SW 1271 (cell line): Measurements from ENCODE around the gene BMS1.
"Not testable (repeated sequence)": the region's sequence is repeated elsewhere in the genome, so short reads cannot be mapped to it uniquely, and the experiment has no call there.

ENCODE experiments used
- DNase-seq, 2 experiments: peaks; one replicate each; lab custom pipeline; 2025; lab: John Stamatoyannopoulos, UW

BMS1 gene, protein sequence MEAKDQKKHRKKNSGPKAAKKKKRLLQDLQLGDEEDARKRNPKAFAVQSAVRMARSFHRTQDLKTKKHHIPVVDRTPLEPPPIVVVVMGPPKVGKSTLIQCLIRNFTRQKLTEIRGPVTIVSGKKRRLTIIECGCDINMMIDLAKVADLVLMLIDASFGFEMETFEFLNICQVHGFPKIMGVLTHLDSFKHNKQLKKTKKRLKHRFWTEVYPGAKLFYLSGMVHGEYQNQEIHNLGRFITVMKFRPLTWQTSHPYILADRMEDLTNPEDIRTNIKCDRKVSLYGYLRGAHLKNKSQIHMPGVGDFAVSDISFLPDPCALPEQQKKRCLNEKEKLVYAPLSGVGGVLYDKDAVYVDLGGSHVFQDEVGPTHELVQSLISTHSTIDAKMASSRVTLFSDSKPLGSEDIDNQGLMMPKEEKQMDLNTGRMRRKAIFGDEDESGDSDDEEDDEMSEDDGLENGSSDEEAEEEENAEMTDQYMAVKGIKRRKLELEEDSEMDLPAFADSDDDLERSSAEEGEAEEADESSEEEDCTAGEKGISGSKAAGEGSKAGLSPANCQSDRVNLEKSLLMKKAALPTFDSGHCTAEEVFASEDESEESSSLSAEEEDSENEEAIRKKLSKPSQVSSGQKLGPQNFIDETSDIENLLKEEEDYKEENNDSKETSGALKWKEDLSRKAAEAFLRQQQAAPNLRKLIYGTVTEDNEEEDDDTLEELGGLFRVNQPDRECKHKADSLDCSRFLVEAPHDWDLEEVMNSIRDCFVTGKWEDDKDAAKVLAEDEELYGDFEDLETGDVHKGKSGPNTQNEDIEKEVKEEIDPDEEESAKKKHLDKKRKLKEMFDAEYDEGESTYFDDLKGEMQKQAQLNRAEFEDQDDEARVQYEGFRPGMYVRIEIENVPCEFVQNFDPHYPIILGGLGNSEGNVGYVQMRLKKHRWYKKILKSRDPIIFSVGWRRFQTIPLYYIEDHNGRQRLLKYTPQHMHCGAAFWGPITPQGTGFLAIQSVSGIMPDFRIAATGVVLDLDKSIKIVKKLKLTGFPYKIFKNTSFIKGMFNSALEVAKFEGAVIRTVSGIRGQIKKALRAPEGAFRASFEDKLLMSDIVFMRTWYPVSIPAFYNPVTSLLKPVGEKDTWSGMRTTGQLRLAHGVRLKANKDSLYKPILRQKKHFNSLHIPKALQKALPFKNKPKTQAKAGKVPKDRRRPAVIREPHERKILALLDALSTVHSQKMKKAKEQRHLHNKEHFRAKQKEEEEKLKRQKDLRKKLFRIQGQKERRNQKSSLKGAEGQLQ

DNA sequence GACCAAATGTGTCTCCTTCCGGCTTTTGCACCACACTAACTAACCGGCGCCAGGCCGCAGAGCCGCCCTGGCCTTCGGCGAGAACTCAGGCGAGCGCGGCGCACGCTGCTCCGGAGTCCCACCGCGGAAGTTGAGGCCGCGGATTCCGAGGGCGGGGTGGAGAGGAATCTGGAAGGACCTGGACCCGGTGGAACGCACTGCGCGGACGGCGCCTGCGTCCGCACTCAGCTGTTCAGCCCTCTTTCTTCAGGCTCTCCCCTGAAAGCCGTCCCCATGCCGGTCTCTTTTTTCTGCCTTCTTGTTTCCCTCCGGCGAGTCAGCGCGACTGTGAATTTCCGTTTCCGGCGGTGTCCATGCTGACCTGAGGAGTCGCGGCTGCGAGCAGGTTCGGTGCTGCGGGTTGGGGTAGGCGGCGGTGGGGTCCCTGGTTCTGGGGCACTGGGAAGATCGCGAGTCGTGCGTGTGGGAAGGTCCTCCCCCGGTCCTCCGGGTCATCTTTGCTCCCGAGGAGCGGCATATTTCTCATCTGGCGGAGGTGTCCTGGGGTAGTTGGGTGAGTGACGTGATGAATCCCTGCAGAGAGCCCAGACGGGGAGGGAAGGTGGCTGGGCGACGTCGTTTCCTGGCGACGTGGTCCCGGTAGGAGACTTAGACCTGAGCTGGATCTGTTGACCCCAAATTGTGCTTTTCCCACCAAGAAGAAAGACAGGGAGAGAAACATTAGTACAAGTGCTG lies at the start of gene BMS1:
Gene BMS1, plus strand, starts transcription at position 350 of the 735 bp plus-strand sequence. CDS start 1,600 bp downstream, outside the sequence.
- DNase-seq = peak; percentile 64 to 87

DNA sequence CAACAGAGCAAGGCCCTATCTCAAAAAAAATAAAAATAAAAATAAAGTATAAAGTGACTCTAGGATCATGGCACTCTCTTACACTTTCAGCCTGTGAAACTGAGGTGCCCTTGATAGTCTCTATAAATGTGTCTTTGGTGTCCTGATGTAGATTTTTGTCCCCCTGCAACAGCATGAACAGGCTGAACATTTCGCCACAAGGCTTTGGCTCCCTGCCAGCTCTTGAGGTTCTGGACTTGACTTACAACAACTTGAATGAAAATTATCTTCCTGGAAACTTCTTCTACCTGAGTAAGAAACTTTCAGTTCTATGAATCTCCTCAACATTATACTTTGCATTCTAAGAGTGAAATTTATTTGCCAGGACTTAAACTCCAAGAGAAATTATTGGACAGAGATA lies 48.1 kb upstream of the BMS1 start:
- no peak for DNase-seq

GRCh38 chr10:42738679-42739078 lies 43.9 kb upstream of the BMS1 start:
- DNase-seq = no peak

- DNase-seq = not testable (repeated sequence)
Observed at GRCh38 chr10:42741536-42741935, 41.1 kb upstream of the BMS1 start.

- no peak for DNase-seq
Observed at GRCh38 chr10:42743697-42744096, 38.9 kb upstream of the BMS1 start.

GRCh38 chr10:42744134-42744701 lies 38.4 kb upstream of the BMS1 start:
- no peak for DNase-seq

- peak in 1 of 2 experiments; percentile 59 for DNase-seq
Observed at GRCh38 chr10:42753126-42753506, 29.5 kb upstream of the BMS1 start.

- no peak for DNase-seq
Observed at GRCh38 chr10:42753507-42754154, 29.0 kb upstream of the BMS1 start.

GRCh38 chr10:42754155-42755027 lies 28.2 kb upstream of the BMS1 start:
- DNase-seq = no peak

DNA sequence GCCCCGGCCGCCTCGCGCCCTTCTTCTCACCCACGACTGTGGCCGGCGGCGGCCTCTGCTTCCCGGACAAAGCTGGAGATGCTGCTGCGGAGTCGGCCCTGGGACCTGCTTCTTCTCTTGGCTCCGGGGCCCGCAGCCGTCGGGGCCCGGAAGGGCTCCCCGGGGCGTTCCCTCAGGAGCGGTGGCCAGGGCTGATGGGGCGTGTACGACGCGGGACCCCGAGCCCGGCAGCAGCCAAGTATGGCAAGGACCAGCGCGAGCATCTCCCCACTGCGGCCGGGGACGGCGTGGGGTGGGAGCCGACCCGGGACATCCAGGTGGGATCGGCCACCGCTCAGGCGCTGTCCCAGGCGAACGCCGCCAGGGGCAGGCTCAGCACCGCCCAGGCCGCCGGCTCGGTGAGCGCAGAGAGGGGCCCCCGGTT lies 27.6 kb upstream of the BMS1 start:
- no peak for DNase-seq

DNA sequence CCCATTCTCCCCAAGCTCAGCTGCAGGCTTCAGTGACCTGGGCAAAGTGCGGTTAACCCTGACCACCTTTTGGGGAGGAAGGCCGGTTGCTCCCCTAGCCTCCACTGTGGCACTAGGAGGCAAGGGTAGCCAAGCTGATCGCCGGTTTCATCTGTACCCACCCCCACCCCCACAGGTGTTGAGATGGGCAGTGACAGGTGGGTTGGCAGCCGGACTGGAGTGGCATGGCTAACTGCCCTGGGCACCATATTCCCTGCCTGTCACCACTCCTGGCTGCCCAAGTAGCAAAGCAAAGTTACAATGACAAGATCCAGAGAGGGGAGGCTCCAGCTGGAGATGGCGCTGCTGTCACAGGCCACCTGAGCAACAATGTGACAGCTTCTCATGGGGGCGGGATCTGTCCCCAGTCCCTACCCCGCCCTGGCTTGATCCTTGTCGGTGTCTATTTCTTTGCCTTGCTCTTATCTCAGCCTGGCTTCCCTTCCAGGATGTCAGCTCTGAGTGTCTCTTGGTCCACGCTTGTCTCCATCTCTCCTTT lies 27.0 kb upstream of the BMS1 start:
- no peak for DNase-seq

- DNase-seq = no peak
Observed at GRCh38 chr10:42767906-42768305, 14.7 kb upstream of the BMS1 start.

GRCh38 chr10:42768581-42769152 lies 13.9 kb upstream of the BMS1 start:
- no peak for DNase-seq

- no peak for DNase-seq
Observed at GRCh38 chr10:42769173-42769572, 13.4 kb upstream of the BMS1 start.

- no peak for DNase-seq
Observed at GRCh38 chr10:42769673-42770072, 12.9 kb upstream of the BMS1 start.

DNA sequence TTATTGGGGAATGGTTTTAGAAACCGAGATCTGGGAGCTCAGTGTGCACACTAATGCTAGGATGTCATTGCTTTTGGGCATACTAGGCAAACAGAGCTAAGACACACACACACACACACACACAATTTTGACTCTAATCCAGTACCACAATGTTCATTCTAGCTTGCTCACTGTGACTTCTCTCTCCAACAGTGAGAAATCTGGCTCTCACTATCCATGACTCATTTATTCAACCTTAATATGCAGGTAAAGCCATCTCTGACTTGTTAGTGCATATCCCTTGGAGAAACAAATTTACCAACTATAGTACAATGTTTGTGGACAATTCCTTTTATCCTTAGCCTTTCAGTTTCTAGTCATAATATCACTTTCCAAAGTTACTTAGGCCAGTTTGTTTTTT lies 5.9 kb upstream of the BMS1 start:
- DNase-seq = no peak

DNA sequence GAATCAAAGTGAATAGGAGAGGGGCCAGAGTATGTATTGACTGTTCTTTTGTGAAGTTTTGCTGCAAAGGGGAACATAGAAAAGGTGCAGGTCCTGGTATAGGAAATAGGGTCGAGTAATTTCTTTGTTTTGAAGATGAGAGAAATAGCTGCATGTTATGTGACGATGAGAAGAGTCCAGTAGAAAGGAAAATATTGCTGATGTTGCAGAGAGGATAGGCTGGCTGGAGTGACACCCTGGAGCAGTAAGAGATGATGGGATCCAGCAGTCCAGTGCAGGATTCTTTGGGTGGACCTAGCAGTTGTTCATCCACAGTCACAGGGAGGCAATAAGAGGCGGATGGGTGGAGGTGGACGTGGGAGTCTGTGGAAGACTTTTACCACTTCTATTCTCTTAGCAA lies 2.1 kb upstream of the BMS1 start:
- no peak for DNase-seq

- DNase-seq = peak; percentile 15
Observed at GRCh38 chr10:42781893-42782445, 626 bp upstream of the BMS1 start.

GRCh38 chr10:42783181-42783549 lies 570 bp downstream of the BMS1 start:
- DNase-seq = peak in 1 of 2 experiments; percentile 54
